GM15510 (cell line): Measurements from ENCODE around the gene SLC41A1.

ENCODE experiments used
- POLR2A ChIP-seq: IDR thresholded peaks from 3 replicates; pipeline ENCODE4 v1.6.1; 2011; ENCODE audit warnings: borderline replicate concordance; ENCODE audit not compliant: insufficient read length; ENCODE audit errors: extremely low read depth

Gene SLC41A1

GRCh38 chr1:205800981-205801703, 11.9 kb downstream of the SLC41A1 start:
- no peak for TF ChIP-seq POLR2A

GRCh38 chr1:205800427-205800826, 12.6 kb downstream of the SLC41A1 start:
- no peak for TF ChIP-seq POLR2A

- TF ChIP-seq POLR2A: no peak
Observed at GRCh38 chr1:205798577-205798976, 14.4 kb downstream of the SLC41A1 start.

- TF ChIP-seq POLR2A: no peak
Observed at GRCh38 chr1:205797168-205797567, 15.8 kb downstream of the SLC41A1 start.

- no peak for TF ChIP-seq POLR2A
Observed at GRCh38 chr1:205794011-205794730, 18.8 kb downstream of the SLC41A1 start.

GRCh38 chr1:205792961-205793673, 19.9 kb downstream of the SLC41A1 start:
- TF ChIP-seq POLR2A: no peak

- TF ChIP-seq POLR2A: no peak
Observed at GRCh38 chr1:205792481-205792881, 20.5 kb downstream of the SLC41A1 start.

GRCh38 chr1:205791568-205792180, 21.3 kb downstream of the SLC41A1 start:
- no peak for TF ChIP-seq POLR2A

GRCh38 chr1:205787287-205787916, 25.6 kb downstream of the SLC41A1 start:
- no peak for TF ChIP-seq POLR2A

- TF ChIP-seq POLR2A: no peak
Observed at GRCh38 chr1:205786601-205787000, 26.4 kb downstream of the SLC41A1 start.

GRCh38 chr1:205785446-205785845, 27.6 kb downstream of the SLC41A1 start:
- no peak for TF ChIP-seq POLR2A

- TF ChIP-seq POLR2A: no peak
Observed at GRCh38 chr1:205783904-205784303, 29.1 kb downstream of the SLC41A1 start.

GRCh38 chr1:205783433-205783795, 29.6 kb downstream of the SLC41A1 start:
- TF ChIP-seq POLR2A: no peak

GRCh38 chr1:205782627-205783432, 30.2 kb downstream of the SLC41A1 start:
- no peak for TF ChIP-seq POLR2A
